ENCODE measurements around the gene RBM19.

The RBM19 gene

DNA sequence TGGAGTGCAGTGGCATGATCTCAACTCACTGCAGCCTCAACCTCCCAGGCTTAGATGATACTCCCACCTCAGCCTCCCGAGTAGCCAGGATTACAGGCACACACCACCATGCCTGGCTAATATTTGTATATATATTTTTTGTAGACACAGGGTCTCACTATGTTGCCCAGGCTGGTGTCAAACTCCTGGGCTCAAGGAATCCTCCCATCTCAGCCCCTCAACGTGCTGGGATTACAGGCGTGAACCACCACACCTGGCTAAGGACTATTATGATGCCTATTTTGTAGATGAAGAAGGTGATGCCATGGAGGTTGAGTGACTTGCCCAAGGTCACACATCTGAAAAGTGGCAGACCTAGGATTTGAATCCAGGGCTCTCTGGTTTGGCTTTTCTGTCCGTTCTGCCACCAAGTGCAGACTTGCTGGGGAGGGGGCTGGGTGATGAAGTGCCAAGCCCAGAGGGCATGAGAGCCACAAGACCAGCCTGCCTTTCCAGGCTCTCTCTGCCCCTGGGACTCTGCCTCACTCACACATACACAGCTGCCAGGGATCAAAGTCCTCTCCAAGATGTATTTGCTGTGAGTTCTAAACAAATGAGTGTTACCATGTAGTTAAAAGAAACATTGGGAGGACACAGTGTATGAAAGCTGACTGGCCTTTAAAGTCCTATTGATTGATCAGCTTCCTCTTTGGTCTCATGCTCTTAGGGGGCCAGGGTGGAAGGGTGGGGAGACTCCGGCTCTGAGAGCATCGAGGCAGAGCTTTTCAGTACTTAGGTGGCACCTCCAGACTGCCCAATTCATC lies 21.3 kb upstream of the RBM19 start:
- Histone ChIP-seq H3K27me3 (ENCODE audit: control insufficient read depth in 1 of 2, insufficient read depth in 2 of 2, low read length in 2 of 2) (peaks cover 9 to 23% of the 10 kb centered on the region in 2 donors), H3K4me1 (ENCODE audit: control insufficient read depth, insufficient read depth, low read length) (no peaks in the 10 kb centered on the region), H3K9me3 (ENCODE audit: control insufficient read depth in 2 of 2, low read length in 2 of 2) (no peaks in the 10 kb centered on the region), H3K4me3 (ENCODE audit: low read length in 2 of 2) (no peak overlapping the region), H3K36me3 (ENCODE audit: control insufficient read depth in 2 of 2, insufficient read depth in 2 of 2, low read length in 2 of 2) (no peaks in the 10 kb centered on the region), H3K9ac (ENCODE audit: low read length in 2 of 2) (no peak overlapping the region), H3K27ac (ENCODE audit: low read length) (no peak overlapping the region)

DNA sequence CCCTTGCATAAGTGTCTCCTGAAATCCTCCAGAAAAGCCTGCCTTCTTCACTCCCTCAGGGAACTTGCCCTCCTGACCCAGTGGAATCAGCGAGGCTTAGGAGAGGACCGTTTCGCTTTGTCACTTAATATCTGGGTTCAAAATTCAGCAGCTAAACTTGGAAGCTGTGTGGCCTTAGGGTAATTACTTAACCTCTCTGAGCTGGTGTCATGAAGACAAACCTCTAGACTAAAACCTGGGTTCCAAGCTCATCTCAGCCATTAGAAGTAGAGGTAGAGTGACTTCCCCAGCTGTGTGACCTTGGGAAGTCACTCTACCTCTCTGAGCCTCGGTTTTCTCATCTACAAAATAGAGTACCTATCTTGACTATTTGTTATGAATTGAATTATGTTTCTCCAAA lies 18.3 kb upstream of the RBM19 start:
- Histone ChIP-seq H3K9me3 (ENCODE audit: control insufficient read depth in 2 of 2, low read length in 2 of 2) (no peaks in the 10 kb centered on the region), H3K27me3 (ENCODE audit: control insufficient read depth in 1 of 2, insufficient read depth in 2 of 2, low read length in 2 of 2) (peaks cover 22 to 27% of the 10 kb centered on the region in 2 donors), H3K4me3 (ENCODE audit: low read length in 2 of 2) (no peak overlapping the region), H3K36me3 (ENCODE audit: control insufficient read depth in 2 of 2, insufficient read depth in 2 of 2, low read length in 2 of 2) (no peaks in the 10 kb centered on the region), H3K9ac (ENCODE audit: low read length in 2 of 2) (no peak overlapping the region), H3K27ac (ENCODE audit: low read length) (no peak overlapping the region), H3K4me1 (ENCODE audit: control insufficient read depth, insufficient read depth, low read length) (no peaks in the 10 kb centered on the region)

GRCh38 chr12:113983777-113984448 lies 17.8 kb upstream of the RBM19 start:
- Histone ChIP-seq H3K27me3 (ENCODE audit: control insufficient read depth in 1 of 2, insufficient read depth in 2 of 2, low read length in 2 of 2) (peaks cover 26% of the 10 kb centered on the region in 2 donors), H3K4me1 (ENCODE audit: control insufficient read depth, insufficient read depth, low read length) (no peaks in the 10 kb centered on the region), H3K36me3 (ENCODE audit: control insufficient read depth in 2 of 2, insufficient read depth in 2 of 2, low read length in 2 of 2) (no peaks in the 10 kb centered on the region), H3K27ac (ENCODE audit: low read length) (no peak overlapping the region), H3K4me3 (ENCODE audit: low read length in 2 of 2) (no peak overlapping the region), H3K9ac (ENCODE audit: low read length in 2 of 2) (no peak overlapping the region), H3K9me3 (ENCODE audit: control insufficient read depth in 2 of 2, low read length in 2 of 2) (no peaks in the 10 kb centered on the region)

GRCh38 chr12:113983265-113983664 lies 17.1 kb upstream of the RBM19 start:
- Histone ChIP-seq H3K4me3 (ENCODE audit: low read length in 2 of 2) (no peak overlapping the region), H3K27ac (ENCODE audit: low read length) (no peak overlapping the region), H3K27me3 (ENCODE audit: control insufficient read depth in 1 of 2, insufficient read depth in 2 of 2, low read length in 2 of 2) (peaks cover 26 to 28% of the 10 kb centered on the region in 2 donors), H3K9me3 (ENCODE audit: control insufficient read depth in 2 of 2, low read length in 2 of 2) (no peaks in the 10 kb centered on the region), H3K4me1 (ENCODE audit: control insufficient read depth, insufficient read depth, low read length) (no peaks in the 10 kb centered on the region), H3K36me3 (ENCODE audit: control insufficient read depth in 2 of 2, insufficient read depth in 2 of 2, low read length in 2 of 2) (no peaks in the 10 kb centered on the region), H3K9ac (ENCODE audit: low read length in 2 of 2) (no peak overlapping the region)

- no peaks in the 10 kb centered on the region for H3K4me1 ChIP-seq (ENCODE audit: control insufficient read depth, insufficient read depth, low read length)
- no peaks in the 10 kb centered on the region for H3K36me3 ChIP-seq (ENCODE audit: control insufficient read depth in 2 of 2, insufficient read depth in 2 of 2, low read length in 2 of 2)
- peaks cover 22 to 27% of the 10 kb centered on the region in 2 donors for H3K27me3 ChIP-seq (ENCODE audit: control insufficient read depth in 1 of 2, insufficient read depth in 2 of 2, low read length in 2 of 2)
- no peaks in the 10 kb centered on the region for H3K9me3 ChIP-seq (ENCODE audit: control insufficient read depth in 2 of 2, low read length in 2 of 2)
- no peak overlapping the region for H3K9ac ChIP-seq (ENCODE audit: low read length in 2 of 2)
- no peak overlapping the region for H3K27ac ChIP-seq (ENCODE audit: low read length)
- H3K4me3 ChIP-seq (ENCODE audit: low read length in 2 of 2): no peak overlapping the region
These were observed 15.8 kb upstream of the RBM19 start for GRCh38 chr12:113981876-113982275.

DNA sequence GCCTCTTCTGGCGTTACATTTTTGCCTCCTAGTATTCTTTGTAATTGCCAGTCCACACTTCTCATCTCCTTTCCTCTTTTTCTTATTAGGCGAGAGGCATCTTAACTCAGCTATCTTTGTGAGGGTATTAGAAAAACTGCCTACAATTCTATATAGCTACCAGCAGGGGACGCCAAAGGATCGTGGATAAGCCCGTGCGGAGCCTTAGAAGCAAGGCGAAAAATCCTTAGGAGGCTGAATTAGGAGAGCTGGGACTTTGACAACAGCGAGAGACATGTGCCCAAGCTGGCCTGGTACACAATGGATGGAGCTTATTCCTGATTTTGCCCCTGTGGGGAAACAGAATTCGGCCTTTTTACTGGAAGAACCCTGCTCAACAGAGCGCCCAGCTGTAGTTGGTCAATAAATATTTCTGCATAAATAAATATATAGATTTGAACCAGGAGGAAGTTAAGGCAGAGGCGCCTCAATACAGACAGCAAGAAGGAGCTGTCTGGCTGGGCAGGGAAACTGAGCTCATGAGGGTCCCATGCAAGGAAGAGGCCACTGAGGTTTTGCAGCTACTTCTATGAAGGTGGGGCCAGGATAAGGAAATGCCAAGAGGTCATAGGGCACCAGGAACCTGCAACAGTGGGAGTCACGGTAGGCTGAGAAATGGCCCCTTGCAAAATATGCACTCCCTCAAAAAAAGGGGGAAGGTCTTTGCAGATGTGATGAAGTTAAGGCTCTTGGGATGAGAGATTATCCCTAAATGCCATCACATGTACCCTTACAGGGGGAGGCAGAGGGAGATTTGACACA lies 14.6 kb upstream of the RBM19 start:
- H3K27ac ChIP-seq (ENCODE audit: low read length): no peak overlapping the region
- H3K4me1 ChIP-seq (ENCODE audit: control insufficient read depth, insufficient read depth, low read length): no peaks in the 10 kb centered on the region
- no peak overlapping the region for H3K9ac ChIP-seq (ENCODE audit: low read length in 2 of 2)
- H3K4me3 ChIP-seq (ENCODE audit: low read length in 2 of 2): no peak overlapping the region
- H3K9me3 ChIP-seq (ENCODE audit: control insufficient read depth in 2 of 2, low read length in 2 of 2): no peaks in the 10 kb centered on the region
- H3K36me3 ChIP-seq (ENCODE audit: control insufficient read depth in 2 of 2, insufficient read depth in 2 of 2, low read length in 2 of 2): no peaks in the 10 kb centered on the region
- peaks cover 19 to 25% of the 10 kb centered on the region in 2 donors for H3K27me3 ChIP-seq (ENCODE audit: control insufficient read depth in 1 of 2, insufficient read depth in 2 of 2, low read length in 2 of 2)

DNA sequence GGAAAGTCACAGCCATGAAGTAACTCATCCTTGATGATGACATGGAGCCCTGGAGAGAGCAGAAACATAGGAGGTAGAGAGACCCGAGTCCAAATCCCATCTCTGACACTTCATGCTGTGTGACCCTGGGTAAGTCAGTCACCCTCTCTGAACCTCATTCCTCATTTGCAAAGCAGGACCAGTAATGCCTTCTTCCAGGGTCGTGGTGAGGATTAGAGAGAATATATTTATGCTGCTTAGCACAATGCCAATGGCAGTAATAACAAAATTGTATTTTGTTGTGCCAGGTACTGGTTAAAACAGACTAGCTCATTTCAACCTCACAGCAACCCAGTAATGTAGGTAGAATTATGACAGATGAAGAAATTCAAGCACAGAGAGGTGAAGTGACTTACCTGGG lies 13.9 kb upstream of the RBM19 start:
- Histone ChIP-seq H3K27me3 (ENCODE audit: control insufficient read depth in 1 of 2, insufficient read depth in 2 of 2, low read length in 2 of 2) (peaks cover 17 to 25% of the 10 kb centered on the region in 2 donors), H3K4me1 (ENCODE audit: control insufficient read depth, insufficient read depth, low read length) (no peaks in the 10 kb centered on the region), H3K4me3 (ENCODE audit: low read length in 2 of 2) (no peak overlapping the region), H3K9ac (ENCODE audit: low read length in 2 of 2) (no peak overlapping the region), H3K36me3 (ENCODE audit: control insufficient read depth in 2 of 2, insufficient read depth in 2 of 2, low read length in 2 of 2) (no peaks in the 10 kb centered on the region), H3K9me3 (ENCODE audit: control insufficient read depth in 2 of 2, low read length in 2 of 2) (no peaks in the 10 kb centered on the region), H3K27ac (ENCODE audit: low read length) (no peak overlapping the region)

DNA sequence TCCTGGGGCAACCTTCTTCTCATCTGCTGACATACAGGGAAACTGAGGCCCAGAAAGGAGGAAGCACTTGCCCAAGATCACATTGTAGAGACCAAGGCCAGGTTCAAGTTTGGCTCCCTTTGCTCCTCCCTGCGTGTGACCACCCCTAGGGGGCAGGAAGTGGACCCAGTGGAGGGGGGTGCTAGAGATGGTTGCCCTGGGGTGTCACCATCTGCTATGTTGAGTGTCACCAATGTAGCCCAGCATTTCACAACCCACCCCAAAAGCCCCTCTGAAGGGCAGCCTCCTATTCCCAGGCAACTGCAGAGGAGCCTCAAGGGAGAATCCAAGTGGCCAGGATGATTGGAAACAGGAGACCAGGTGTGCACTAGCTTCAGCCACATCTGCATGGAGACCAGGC lies 12.0 kb upstream of the RBM19 start:
- peaks cover 18 to 25% of the 10 kb centered on the region in 2 donors for H3K27me3 ChIP-seq (ENCODE audit: control insufficient read depth in 1 of 2, insufficient read depth in 2 of 2, low read length in 2 of 2)
- H3K36me3 ChIP-seq (ENCODE audit: control insufficient read depth in 2 of 2, insufficient read depth in 2 of 2, low read length in 2 of 2): no peaks in the 10 kb centered on the region
- H3K9me3 ChIP-seq (ENCODE audit: control insufficient read depth in 2 of 2, low read length in 2 of 2): no peaks in the 10 kb centered on the region
- no peak overlapping the region for H3K27ac ChIP-seq (ENCODE audit: low read length)
- H3K9ac ChIP-seq (ENCODE audit: low read length in 2 of 2): no peak overlapping the region
- no peaks in the 10 kb centered on the region for H3K4me1 ChIP-seq (ENCODE audit: control insufficient read depth, insufficient read depth, low read length)
- no peak overlapping the region for H3K4me3 ChIP-seq (ENCODE audit: low read length in 2 of 2)

- Histone ChIP-seq H3K9me3 (ENCODE audit: control insufficient read depth in 2 of 2, low read length in 2 of 2) (no peaks in the 10 kb centered on the region), H3K27ac (ENCODE audit: low read length) (no peak overlapping the region), H3K9ac (ENCODE audit: low read length in 2 of 2) (no peak overlapping the region), H3K36me3 (ENCODE audit: control insufficient read depth in 2 of 2, insufficient read depth in 2 of 2, low read length in 2 of 2) (no peaks in the 10 kb centered on the region), H3K4me3 (ENCODE audit: low read length in 2 of 2) (no peak overlapping the region), H3K27me3 (ENCODE audit: control insufficient read depth in 1 of 2, insufficient read depth in 2 of 2, low read length in 2 of 2) (peaks cover 3 to 8% of the 10 kb centered on the region in 2 donors), H3K4me1 (ENCODE audit: control insufficient read depth, insufficient read depth, low read length) (no peaks in the 10 kb centered on the region)
These were observed 7.9 kb upstream of the RBM19 start for GRCh38 chr12:113974006-113974405.

DNA sequence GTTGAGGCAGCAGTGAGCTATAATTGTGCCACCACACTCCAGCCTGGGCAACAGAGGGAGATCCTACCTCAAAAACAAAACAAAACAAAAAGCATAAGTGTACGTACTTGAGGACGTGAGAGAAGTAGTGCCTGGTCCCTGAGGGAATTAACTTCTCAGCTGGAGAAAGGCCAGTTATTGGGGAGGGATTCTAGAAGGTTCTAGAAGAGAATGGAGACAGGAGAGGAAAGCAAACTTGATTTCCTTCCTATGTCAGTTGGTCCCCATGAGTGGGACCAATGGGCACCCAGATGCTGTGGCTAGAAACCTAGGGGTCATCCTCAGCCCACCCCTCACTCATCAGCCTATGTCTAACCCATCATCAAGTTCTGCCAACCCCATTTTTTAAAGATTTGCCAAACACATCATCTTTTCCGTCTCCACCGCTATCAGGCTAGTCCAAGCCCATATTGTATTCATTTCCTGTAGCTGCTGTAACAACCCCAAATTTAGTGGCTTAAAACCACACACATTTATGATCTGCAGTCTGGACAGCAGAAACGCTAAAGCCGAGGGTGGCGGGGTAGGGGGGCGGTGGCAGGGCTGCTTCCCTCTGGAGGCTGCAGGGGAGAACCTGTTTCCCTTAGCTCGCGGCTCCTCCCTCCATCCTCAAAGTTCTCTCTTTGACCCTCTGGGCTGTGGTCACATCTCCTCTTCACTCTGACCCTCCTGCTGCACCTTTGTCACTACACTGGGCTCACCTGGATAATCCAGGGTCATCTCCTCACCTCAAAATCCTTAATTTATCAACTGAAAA lies 7.2 kb upstream of the RBM19 start:
- Histone ChIP-seq H3K36me3 (ENCODE audit: control insufficient read depth in 2 of 2, insufficient read depth in 2 of 2, low read length in 2 of 2) (no peaks in the 10 kb centered on the region), H3K4me1 (ENCODE audit: control insufficient read depth, insufficient read depth, low read length) (no peaks in the 10 kb centered on the region), H3K9ac (ENCODE audit: low read length in 2 of 2) (no peak overlapping the region), H3K27ac (ENCODE audit: low read length) (no peak overlapping the region), H3K9me3 (ENCODE audit: control insufficient read depth in 2 of 2, low read length in 2 of 2) (no peaks in the 10 kb centered on the region), H3K27me3 (ENCODE audit: control insufficient read depth in 1 of 2, insufficient read depth in 2 of 2, low read length in 2 of 2) (peaks cover 3 to 6% of the 10 kb centered on the region in 2 donors), H3K4me3 (ENCODE audit: low read length in 2 of 2) (no peak overlapping the region)
